Measurements from ENCODE around the gene LRFN2. TPM values are rescaled to one million over a fixed set of nuclear protein-coding genes. Genes with fewer than 3 reads are reported as not detected.

The LRFN2 gene
- total RNA-seq, 1 experiment from 2014 or later, result not detected

- no peaks in the 10 kb centered on the region; the same call in none of the 2 replicates for H3K27me3 ChIP-seq (replicated peaks; ENCODE audit: control insufficient read depth, insufficient read depth, low read length)
- CTCF ChIA-PET, result no interaction called here
- no peak for TF ChIP-seq CTCF (IDR thresholded peaks at IDR 0.05; ENCODE audit: insufficient read depth in 1 of 2, low read depth in 1 of 2, low read length in 1 of 2, severe bottlenecking in 1 of 2, unreplicated experiment in 1 of 2)
Observed at GRCh38 chr6:40387127-40387870, 199.9 kb downstream of the LRFN2 start.

GRCh38 chr6:40386200-40386599, 201.0 kb downstream of the LRFN2 start:
- Histone ChIP-seq H3K4me1 (no peaks in the 10 kb centered on the region), H3K27me3 (replicated peaks; ENCODE audit: control insufficient read depth, insufficient read depth, low read length) (no peaks in the 10 kb centered on the region; the same call in none of the 2 replicates), H3K4me3 (ENCODE audit: low read depth, low read length) (no peak overlapping the region), H3K36me3 (ENCODE audit: control insufficient read depth, insufficient read depth, low read length) (no peaks in the 10 kb centered on the region), H3K9me3 (no peaks in the 10 kb centered on the region)
- BruUV-seq (replicated peaks), result no TSS peak
- POLR2A ChIA-PET, result no interaction called here
- Mint-ChIP-seq H3K27ac (ENCODE audit: unreplicated experiment) (no peak overlapping the region), H3K27me3 (ENCODE audit: insufficient read depth, unreplicated experiment) (peaks cover 27% of the 10 kb centered on the region), H3K36me3 (ENCODE audit: insufficient read depth, unreplicated experiment) (no peaks in the 10 kb centered on the region), H3K9me3 (ENCODE audit: unreplicated experiment) (no peaks in the 10 kb centered on the region), H3K4me3 (ENCODE audit: unreplicated experiment) (no peak overlapping the region), H3K4me1 (ENCODE audit: low read depth, unreplicated experiment) (no peaks in the 10 kb centered on the region)
- intact Hi-C loops (cut with micrococcal nuclease; ENCODE audit: unreplicated experiment), result no loop called here
- no peak for DNase-seq
- TF ChIP-seq CTCF (IDR thresholded peaks at IDR 0.05; ENCODE audit: insufficient read depth in 1 of 2, low read depth in 1 of 2, low read length in 1 of 2, severe bottlenecking in 1 of 2, unreplicated experiment in 1 of 2), result no peak
- CTCF ChIA-PET, result no interaction called here

More at GRCh38 chr6:40387127-40387870, 199.9 kb downstream of the LRFN2 start:
- H3K9me3 Mint-ChIP-seq (ENCODE audit: unreplicated experiment), result no peaks in the 10 kb centered on the region
- no peaks in the 10 kb centered on the region for H3K4me1 Mint-ChIP-seq (ENCODE audit: low read depth, unreplicated experiment)
- H3K4me3 ChIP-seq (ENCODE audit: low read depth, low read length), result no peak overlapping the region
- H3K4me3 Mint-ChIP-seq (ENCODE audit: unreplicated experiment), result no peak overlapping the region
- POLR2A ChIA-PET, result no interaction called here
- no peak overlapping the region for H3K27ac Mint-ChIP-seq (ENCODE audit: unreplicated experiment)
- no peaks in the 10 kb centered on the region for H3K36me3 Mint-ChIP-seq (ENCODE audit: insufficient read depth, unreplicated experiment)
- BruUV-seq (replicated peaks), result no TSS peak
- intact Hi-C loops (cut with micrococcal nuclease; ENCODE audit: unreplicated experiment), result no loop called here
- H3K27me3 Mint-ChIP-seq (ENCODE audit: insufficient read depth, unreplicated experiment), result peaks cover 27% of the 10 kb centered on the region
- H3K9me3 ChIP-seq, result no peaks in the 10 kb centered on the region
- H3K36me3 ChIP-seq (ENCODE audit: control insufficient read depth, insufficient read depth, low read length), result no peaks in the 10 kb centered on the region
- no peak for DNase-seq
- no peaks in the 10 kb centered on the region for H3K4me1 ChIP-seq

GRCh38 chr6:40383348-40384115, 203.6 kb downstream of the LRFN2 start:
- H3K4me3 Mint-ChIP-seq (ENCODE audit: unreplicated experiment), result no peak overlapping the region
- no peak for DNase-seq
- no peaks in the 10 kb centered on the region for H3K9me3 ChIP-seq
- ChIA-PET POLR2A (no interaction called here), CTCF (no interaction called here)
- H3K4me3 ChIP-seq (ENCODE audit: low read depth, low read length), result no peak overlapping the region
- no peaks in the 10 kb centered on the region for H3K36me3 Mint-ChIP-seq (ENCODE audit: insufficient read depth, unreplicated experiment)
- no TSS peak for BruUV-seq (replicated peaks)
- H3K27me3 Mint-ChIP-seq (ENCODE audit: insufficient read depth, unreplicated experiment), result peaks cover 18% of the 10 kb centered on the region
- no peak overlapping the region for H3K27ac Mint-ChIP-seq (ENCODE audit: unreplicated experiment)
- H3K4me1 ChIP-seq, result no peaks in the 10 kb centered on the region
- no peaks in the 10 kb centered on the region for H3K36me3 ChIP-seq (ENCODE audit: control insufficient read depth, insufficient read depth, low read length)
- intact Hi-C loops (cut with micrococcal nuclease; ENCODE audit: unreplicated experiment), result no loop called here
- no peaks in the 10 kb centered on the region for H3K9me3 Mint-ChIP-seq (ENCODE audit: unreplicated experiment)
- no peaks in the 10 kb centered on the region for H3K4me1 Mint-ChIP-seq (ENCODE audit: low read depth, unreplicated experiment)
- no peak for TF ChIP-seq CTCF (IDR thresholded peaks at IDR 0.05; ENCODE audit: insufficient read depth in 1 of 2, low read depth in 1 of 2, low read length in 1 of 2, severe bottlenecking in 1 of 2, unreplicated experiment in 1 of 2)
- no peaks in the 10 kb centered on the region; the same call in 1 of the 2 replicates for H3K27me3 ChIP-seq (replicated peaks; ENCODE audit: control insufficient read depth, insufficient read depth, low read length)

Measured in Caco-2 (cell line).